Neuronal stem cell (in vitro differentiated cells): ENCODE data around the gene PARD3. TPM values are rescaled to one million over a fixed set of nuclear protein-coding genes. Genes with fewer than 3 reads are reported as not detected.
A peak's percentile ranks its signal among the peaks of the same experiment; 100 is the strongest.

Experiments used
- DNase-seq: peaks from one replicate; pipeline ENCODE4 v3.0.0-alpha.2; 2013; ENCODE audit warnings: low spot score
- H2AFZ ChIP-seq: one replicate; pipeline ENCODE4 v1.6.1; 2013; ENCODE audit warnings: mild to moderate bottlenecking, low read length, inconsistent platforms
- H2AK5ac ChIP-seq: 2 replicates; pipeline ENCODE4 v1.6.1; 2013; ENCODE audit warnings: low read depth, mild to moderate bottlenecking, inconsistent platforms, low read length, moderate library complexity, mixed read lengths
- H2BK120ac ChIP-seq: 2 replicates; pipeline ENCODE4 v1.6.1; 2013; ENCODE audit warnings: low read depth, mild to moderate bottlenecking, inconsistent platforms, low read length, moderate library complexity, mixed read lengths
- H2BK12ac ChIP-seq: one replicate; pipeline ENCODE4 v1.6.1; 2013; ENCODE audit warnings: low read length, inconsistent platforms
- H2BK15ac ChIP-seq: 2 replicates; pipeline ENCODE4 v1.6.1; 2013; ENCODE audit warnings: mild to moderate bottlenecking, low read length, inconsistent platforms, mixed read lengths
- H2BK5ac ChIP-seq: one replicate; pipeline ENCODE4 v1.6.1; 2013; ENCODE audit warnings: inconsistent platforms, mild to moderate bottlenecking, low read length, moderate library complexity
- H3K14ac ChIP-seq: one replicate; pipeline ENCODE4 v1.6.1; 2013; ENCODE audit warnings: low read length, inconsistent platforms
- H3K18ac ChIP-seq: 2 replicates; pipeline ENCODE4 v1.6.1; 2013; ENCODE audit warnings: low read length, inconsistent platforms
- H3K23ac ChIP-seq: 2 replicates; pipeline ENCODE4 v1.6.1; 2013; ENCODE audit warnings: low read depth, mild to moderate bottlenecking, mixed read lengths, low read length, inconsistent platforms; ENCODE audit not compliant: poor library complexity
- H3K27ac ChIP-seq: replicated peaks from 3 replicates; pipeline ENCODE4 v1.5.1; 2013; ENCODE audit warnings: low read length, inconsistent platforms
- H3K27me3 ChIP-seq, 3 experiments: 2 replicates each; pipeline ENCODE4 v1.6.1; 2013; ENCODE audit warnings: low read length in 3 of 3, mild to moderate bottlenecking in 2 of 3, inconsistent platforms in 1 of 3, low read depth in 1 of 3, mixed read lengths in 1 of 3, moderate library complexity in 1 of 3; ENCODE audit not compliant: control insufficient read depth in 3 of 3, insufficient read depth in 3 of 3
- H3K36me3 ChIP-seq, 2 donors: replicated peaks in 1 of 2; 2 replicates each; pipeline ENCODE4 v1.6.1; 2013; ENCODE audit warnings: low read length in 2 of 2; ENCODE audit not compliant: control insufficient read depth in 2 of 2, insufficient read depth in 2 of 2
- H3K4ac ChIP-seq: 2 replicates; pipeline ENCODE4 v1.6.1; 2013; ENCODE audit warnings: inconsistent platforms, mild to moderate bottlenecking, low read length, moderate library complexity
- H3K4me1 ChIP-seq, 2 donors: 1 replicate in 1 of 2; 2 replicates in 1 of 2; pipeline ENCODE4 v1.6.1; 2013; ENCODE audit warnings: low read length in 2 of 2, low read depth in 1 of 2; ENCODE audit not compliant: control insufficient read depth in 2 of 2, insufficient read depth in 1 of 2
- H3K4me2 ChIP-seq: one replicate; pipeline ENCODE4 v1.6.1; 2013; ENCODE audit warnings: mild to moderate bottlenecking, low read length, inconsistent platforms; ENCODE audit not compliant: insufficient read depth, poor library complexity, severe bottlenecking
- H3K4me3 ChIP-seq, 2 donors: 2 replicates each; pipeline ENCODE4 v1.5.1; 2013; ENCODE audit warnings: low read length in 2 of 2, mild to moderate bottlenecking in 2 of 2, inconsistent platforms in 1 of 2, moderate library complexity in 1 of 2
- H3K79me1 ChIP-seq: one replicate; pipeline ENCODE4 v1.6.1; 2013; ENCODE audit warnings: low read depth, mild to moderate bottlenecking, inconsistent platforms, low read length, moderate library complexity
- H3K9ac ChIP-seq: one replicate; pipeline ENCODE4 v1.6.1; 2013; ENCODE audit warnings: mild to moderate bottlenecking, low read depth, low read length, inconsistent platforms; ENCODE audit not compliant: poor library complexity
- H3K9me3 ChIP-seq, 2 donors: replicated peaks in 1 of 2; 2 replicates each; pipeline versions ENCODE3 to v1.6.1; 2013; ENCODE audit warnings: low read length in 2 of 2, mild to moderate bottlenecking in 2 of 2, inconsistent platforms in 1 of 2, low read depth in 1 of 2, mixed read lengths in 1 of 2, moderate library complexity in 1 of 2; ENCODE audit not compliant: control insufficient read depth in 2 of 2, insufficient read depth in 1 of 2
- H4K8ac ChIP-seq: one replicate; pipeline ENCODE4 v1.6.1; 2013; ENCODE audit warnings: low read depth, mild to moderate bottlenecking, inconsistent platforms, low read length, moderate library complexity
- H4K91ac ChIP-seq: one replicate; pipeline ENCODE4 v1.6.1; 2013; ENCODE audit warnings: low read length, low read depth, mild to moderate bottlenecking, inconsistent platforms; ENCODE audit not compliant: poor library complexity
- WGBS, 2 donors: extraction: QIAGEN DNeasy Blood & Tissue Kit; methylation state at CpG; one replicate each; pipeline ENCODE4 v1.1.7; 2013; ENCODE audit warnings: missing lambda C conversion rate in 2 of 2, mixed read lengths in 1 of 2; ENCODE audit not compliant: insufficient read length in 2 of 2, insufficient replicate concordance in 1 of 2; ENCODE audit errors: extremely low coverage in 2 of 2; 5-methylcytosine and 5-hydroxymethylcytosine counted together
- polyA plus RNA-seq, 2 experiments: library from polyadenylated mRNA; stranded (reverse); fragments of 200-250 nt; gene quantifications; one replicate each; pipeline ENCODE4 v1.2.3, GENCODE V29; 2013

Gene PARD3
- polyA plus RNA-seq (2013, experiment 1 of 2): 41.6 TPM
- polyA plus RNA-seq (2013, experiment 2 of 2): 42.6 TPM

GRCh38 chr10:34815185-34816084 lies at the start of gene PARD3:
Gene PARD3 (minus strand): TSS chr10:34815296. CDS start chr10:34814995, 301 bp downstream.
- H3K9ac ChIP-seq: peak within 1 kb of the TSS; percentile 96
- peak within 1 kb of the TSS; percentile 70 for H2BK5ac ChIP-seq
- H4K91ac ChIP-seq: no peak within 1 kb of the TSS
- no peaks in the 10 kb centered on the region for H3K9me3 ChIP-seq
- H3K27me3 ChIP-seq: peaks cover 0 to 8% (median 2%) of the 10 kb centered on the region in 3 experiments
- H3K27ac ChIP-seq: peak within 1 kb of the TSS; percentile 77
- no peaks in the 10 kb centered on the region for H3K36me3 ChIP-seq
- H2AFZ ChIP-seq: peak within 1 kb of the TSS; percentile 97
- DNase-seq: peak; percentile 70
- no peak within 1 kb of the TSS for H2BK12ac ChIP-seq
- peaks cover 14 to 31% of the 10 kb centered on the region in 2 donors for H3K4me1 ChIP-seq
- peak within 1 kb of the TSS; percentile 62 for H3K23ac ChIP-seq
- H3K14ac ChIP-seq: no peak within 1 kb of the TSS
- peak within 1 kb of the TSS; percentile 19 for H2AK5ac ChIP-seq
- no peak within 1 kb of the TSS for H4K8ac ChIP-seq
- peak within 1 kb of the TSS; percentile 68 to 98 for H3K4me3 ChIP-seq
- H2BK120ac ChIP-seq: peak within 1 kb of the TSS; percentile 57
- H3K4ac ChIP-seq: no peak within 1 kb of the TSS
- no CpG with 5 or more reads among the region's 82 CpGs for WGBS, 2 donors
- H3K18ac ChIP-seq: peak within 1 kb of the TSS; percentile 94
- H3K4me2 ChIP-seq: peak within 1 kb of the TSS; percentile 86
- H2BK15ac ChIP-seq: no peak within 1 kb of the TSS
- peaks cover 6% of the 10 kb centered on the region for H3K79me1 ChIP-seq

GRCh38 chr10:34864149-34865067 lies 49.3 kb upstream of the PARD3 start:
- Histone ChIP-seq H3K4ac (no peak overlapping the region), H3K79me1 (no peaks in the 10 kb centered on the region), H3K4me2 (no peak overlapping the region), H2AK5ac (no peak overlapping the region), H3K9ac (no peak overlapping the region), H3K4me1 (peaks cover 0 to 2% of the 10 kb centered on the region in 2 donors), H4K91ac (no peak overlapping the region), H3K4me3 (no peak overlapping the region), H2BK120ac (no peak overlapping the region), H3K36me3 (no peaks in the 10 kb centered on the region), H3K27me3 (no peaks in the 10 kb centered on the region), H2AFZ (peak overlapping the region; percentile 16), H2BK5ac (no peak overlapping the region), H3K27ac (no peak overlapping the region), H2BK12ac (no peak overlapping the region), H3K9me3 (no peaks in the 10 kb centered on the region), H3K23ac (no peak overlapping the region), H3K18ac (no peak overlapping the region), H3K14ac (no peak overlapping the region), H2BK15ac (no peak overlapping the region), H4K8ac (no peak overlapping the region)
- WGBS, 2 donors: no CpG with 5 or more reads among the region's 12 CpGs
- no peak for DNase-seq

- H3K36me3 ChIP-seq: no peaks in the 10 kb centered on the region
- H2BK15ac ChIP-seq: no peak overlapping the region
- H2BK120ac ChIP-seq: no peak overlapping the region
- no peaks in the 10 kb centered on the region for H3K9me3 ChIP-seq
- peaks cover 0 to 8% of the 10 kb centered on the region in 2 donors for H3K4me1 ChIP-seq
- no CpG with 5 or more reads among the region's 3 CpGs for WGBS, 2 donors
- no peaks in the 10 kb centered on the region for H3K27me3 ChIP-seq
- no peak overlapping the region for H3K27ac ChIP-seq
- no peak overlapping the region for H3K23ac ChIP-seq
- no peak overlapping the region for H3K9ac ChIP-seq
- no peak overlapping the region for H3K14ac ChIP-seq
- H2AFZ ChIP-seq: no peak overlapping the region
- no peak overlapping the region for H2BK5ac ChIP-seq
- no peak overlapping the region for H3K18ac ChIP-seq
- H3K4me2 ChIP-seq: no peak overlapping the region
- no peak overlapping the region for H2AK5ac ChIP-seq
- H2BK12ac ChIP-seq: no peak overlapping the region
- no peak for DNase-seq
- H4K8ac ChIP-seq: no peak overlapping the region
- no peak overlapping the region for H3K4me3 ChIP-seq
- H4K91ac ChIP-seq: no peak overlapping the region
- no peaks in the 10 kb centered on the region for H3K79me1 ChIP-seq
- no peak overlapping the region for H3K4ac ChIP-seq
These were observed 47.8 kb upstream of the PARD3 start for GRCh38 chr10:34862892-34863291.
